ENCODE measurements around the gene NUBPL.
A peak's percentile ranks its signal among the peaks of the same experiment; 100 is the strongest.

The NUBPL gene

GRCh38 chr14:31564194-31564593 lies 3.0 kb downstream of the NUBPL start:
- ATAC-seq (no peak), DNase-seq (no peak)
- no peaks in the 10 kb centered on the region for H3K27me3 Mint-ChIP-seq
- no peak overlapping the region for H3K4me3 Mint-ChIP-seq
- no peaks in the 10 kb centered on the region for H3K9me3 Mint-ChIP-seq
- H3K4me1 Mint-ChIP-seq, result peaks cover 45% of the 10 kb centered on the region
- no peak overlapping the region for H3K27ac Mint-ChIP-seq

- DNase-seq (no peak), ATAC-seq (no peak)
- no peak overlapping the region for H3K27ac Mint-ChIP-seq
- H3K9me3 Mint-ChIP-seq, result no peaks in the 10 kb centered on the region
- H3K27me3 Mint-ChIP-seq, result no peaks in the 10 kb centered on the region
- peaks cover 30% of the 10 kb centered on the region for H3K4me1 Mint-ChIP-seq
- H3K4me3 Mint-ChIP-seq, result no peak overlapping the region
These were observed 5.3 kb downstream of the NUBPL start for GRCh38 chr14:31566456-31566855.

GRCh38 chr14:31567655-31568054 lies 6.5 kb downstream of the NUBPL start:
- no peak for DNase-seq
- Mint-ChIP-seq H3K27me3 (no peaks in the 10 kb centered on the region), H3K9me3 (no peaks in the 10 kb centered on the region), H3K4me3 (no peak overlapping the region), H3K4me1 (peaks cover 29% of the 10 kb centered on the region), H3K27ac (peak overlapping the region in 1 of 2 donors; percentile 4)
- no peak for ATAC-seq

- Mint-ChIP-seq H3K4me1 (peaks cover 25% of the 10 kb centered on the region), H3K9me3 (no peaks in the 10 kb centered on the region), H3K27me3 (no peaks in the 10 kb centered on the region), H3K4me3 (no peak overlapping the region), H3K27ac (peak overlapping the region in 1 of 2 donors; percentile 4)
- DNase-seq, result no peak
- no peak for ATAC-seq
These were observed 7.0 kb downstream of the NUBPL start for GRCh38 chr14:31568161-31568560.

- no peak for ATAC-seq
- Mint-ChIP-seq H3K27me3 (no peaks in the 10 kb centered on the region), H3K27ac (peak overlapping the region in 1 of 2 donors; percentile 66), H3K9me3 (no peaks in the 10 kb centered on the region), H3K4me1 (peaks cover 22% of the 10 kb centered on the region), H3K4me3 (no peak overlapping the region)
- no peak for DNase-seq
These were observed 7.5 kb downstream of the NUBPL start for GRCh38 chr14:31568671-31569070.

GRCh38 chr14:31572955-31573354 lies 11.8 kb downstream of the NUBPL start:
- Mint-ChIP-seq H3K9me3 (no peaks in the 10 kb centered on the region), H3K4me3 (no peak overlapping the region), H3K27ac (no peak overlapping the region), H3K27me3 (no peaks in the 10 kb centered on the region), H3K4me1 (peaks cover 22% of the 10 kb centered on the region)
- ATAC-seq (no peak), DNase-seq (no peak)

- Mint-ChIP-seq H3K27ac (no peak overlapping the region), H3K4me3 (no peak overlapping the region), H3K4me1 (peaks cover 14% of the 10 kb centered on the region), H3K27me3 (no peaks in the 10 kb centered on the region), H3K9me3 (no peaks in the 10 kb centered on the region)
- no peak for DNase-seq
- no peak for ATAC-seq
These were observed 15.7 kb downstream of the NUBPL start for GRCh38 chr14:31576949-31577348.

- Mint-ChIP-seq H3K4me1 (peaks cover 14% of the 10 kb centered on the region), H3K9me3 (no peaks in the 10 kb centered on the region), H3K27ac (peak overlapping the region in 1 of 2 donors; percentile 47), H3K27me3 (no peaks in the 10 kb centered on the region), H3K4me3 (no peak overlapping the region)
- no peak for ATAC-seq
- no peak for DNase-seq
These were observed 17.1 kb downstream of the NUBPL start for GRCh38 chr14:31578266-31578665.

GRCh38 chr14:31578792-31579501 lies 17.7 kb downstream of the NUBPL start:
- H3K4me3 Mint-ChIP-seq, result no peak overlapping the region
- H3K4me1 Mint-ChIP-seq, result peaks cover 14% of the 10 kb centered on the region
- no peaks in the 10 kb centered on the region for H3K27me3 Mint-ChIP-seq
- DNase-seq (no peak), ATAC-seq (no peak)
- H3K27ac Mint-ChIP-seq, result no peak overlapping the region
- H3K9me3 Mint-ChIP-seq, result no peaks in the 10 kb centered on the region

GRCh38 chr14:31580234-31580633 lies 19.0 kb downstream of the NUBPL start:
- ATAC-seq (no peak), DNase-seq (no peak)
- Mint-ChIP-seq H3K4me3 (no peak overlapping the region), H3K4me1 (peaks cover 14% of the 10 kb centered on the region), H3K27ac (peak overlapping the region; percentile 23 to 69), H3K27me3 (no peaks in the 10 kb centered on the region), H3K9me3 (no peaks in the 10 kb centered on the region)

GRCh38 chr14:31582286-31582691 lies 21.1 kb downstream of the NUBPL start:
- H3K27ac Mint-ChIP-seq, result no peak overlapping the region
- H3K4me1 Mint-ChIP-seq, result peaks cover 12% of the 10 kb centered on the region
- no peaks in the 10 kb centered on the region for H3K9me3 Mint-ChIP-seq

GRCh38 chr14:31582836-31583452 lies 21.7 kb downstream of the NUBPL start:
- ATAC-seq, result no peak
- H3K27me3 Mint-ChIP-seq, result no peaks in the 10 kb centered on the region
- no peaks in the 10 kb centered on the region for H3K9me3 Mint-ChIP-seq
- H3K4me1 Mint-ChIP-seq, result peaks cover 5% of the 10 kb centered on the region
- no peak overlapping the region for H3K27ac Mint-ChIP-seq
- no peak overlapping the region for H3K4me3 Mint-ChIP-seq
- DNase-seq, result no peak

More at GRCh38 chr14:31582286-31582691, 21.1 kb downstream of the NUBPL start:
- DNase-seq (no peak), ATAC-seq (no peak)
- Mint-ChIP-seq H3K27me3 (no peaks in the 10 kb centered on the region), H3K4me3 (no peak overlapping the region)

- ATAC-seq, result no peak
- DNase-seq, result no peak
- no peaks in the 10 kb centered on the region for H3K27me3 Mint-ChIP-seq
- peaks cover 5% of the 10 kb centered on the region for H3K4me1 Mint-ChIP-seq
- no peaks in the 10 kb centered on the region for H3K9me3 Mint-ChIP-seq
- no peak overlapping the region for H3K27ac Mint-ChIP-seq
- no peak overlapping the region for H3K4me3 Mint-ChIP-seq
These were observed 29.0 kb downstream of the NUBPL start for GRCh38 chr14:31590206-31590605.

GRCh38 chr14:31592122-31592521 lies 30.9 kb downstream of the NUBPL start:
- Mint-ChIP-seq H3K4me3 (no peak overlapping the region), H3K4me1 (no peaks in the 10 kb centered on the region), H3K27me3 (no peaks in the 10 kb centered on the region), H3K9me3 (no peaks in the 10 kb centered on the region), H3K27ac (peak overlapping the region in 1 of 2 donors; percentile 47)
- DNase-seq (no peak), ATAC-seq (no peak)

- H3K27me3 Mint-ChIP-seq, result no peaks in the 10 kb centered on the region
These were observed 31.4 kb downstream of the NUBPL start for GRCh38 chr14:31592631-31593030.

GRCh38 chr14:31596342-31597095 lies 35.3 kb downstream of the NUBPL start:
- Mint-ChIP-seq H3K27ac (no peak overlapping the region), H3K4me3 (no peak overlapping the region), H3K27me3 (no peaks in the 10 kb centered on the region), H3K4me1 (no peaks in the 10 kb centered on the region), H3K9me3 (no peaks in the 10 kb centered on the region)
- DNase-seq (no peak), ATAC-seq (no peak)

More at GRCh38 chr14:31592631-31593030, 31.4 kb downstream of the NUBPL start:
- Mint-ChIP-seq H3K4me1 (no peaks in the 10 kb centered on the region), H3K27ac (no peak overlapping the region), H3K9me3 (no peaks in the 10 kb centered on the region), H3K4me3 (no peak overlapping the region)
- no peak for ATAC-seq
- no peak for DNase-seq

Data from stimulated activated naive CD8-positive, alpha-beta T cell treated with anti-CD3 and anti-CD28 coated beads, Interleukin-15, amount 100 ng/mL, for 72 hours (primary cell).